NCI-H510A (cell line): ENCODE results near the gene ANKRD11.

Source experiments
- DNase-seq: peaks from one replicate; lab custom pipeline; 2025; lab: John Stamatoyannopoulos, UW

ANKRD11 gene

DNA sequence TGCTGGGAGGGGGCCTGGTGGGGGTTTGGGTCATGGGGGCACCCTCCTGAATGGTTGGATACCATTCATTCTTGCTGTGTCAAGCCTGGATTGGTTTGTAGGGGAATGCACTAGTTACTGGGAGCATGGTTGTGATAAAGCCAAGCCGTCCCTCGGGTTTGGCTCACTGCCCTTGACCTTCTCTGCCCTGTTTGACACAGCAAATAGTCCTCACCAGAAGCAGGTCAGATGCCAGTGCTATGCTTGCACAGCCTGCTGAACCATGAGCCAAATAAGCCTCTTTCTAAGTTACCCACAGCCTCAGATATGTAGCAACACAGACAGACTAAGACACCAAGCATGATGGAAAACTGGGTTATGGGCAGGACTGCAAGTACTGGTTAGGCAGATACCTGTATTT is 258.3 kb downstream of the ANKRD11 start:
- DNase-seq, result no peak

DNA sequence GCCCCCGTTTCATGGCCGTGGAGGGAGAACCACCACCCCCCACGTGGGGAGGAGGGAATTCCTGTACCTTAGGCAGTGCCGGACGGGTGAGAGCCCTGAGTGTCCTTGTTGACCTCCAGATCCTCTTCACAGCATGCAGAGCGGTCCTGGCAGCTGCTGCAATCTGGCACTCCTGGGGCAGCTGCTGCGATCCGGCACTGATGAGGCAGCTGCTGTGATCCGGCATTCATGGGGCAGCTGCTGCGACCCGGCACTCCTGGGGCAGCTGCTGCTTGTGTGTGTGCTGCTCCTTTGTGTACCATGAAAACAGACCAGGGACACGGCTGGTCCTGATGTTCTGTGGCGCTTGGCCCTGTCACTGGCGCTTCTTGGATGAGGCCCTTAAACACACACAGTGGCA is 260.1 kb downstream of the ANKRD11 start:
- no peak for DNase-seq

DNA sequence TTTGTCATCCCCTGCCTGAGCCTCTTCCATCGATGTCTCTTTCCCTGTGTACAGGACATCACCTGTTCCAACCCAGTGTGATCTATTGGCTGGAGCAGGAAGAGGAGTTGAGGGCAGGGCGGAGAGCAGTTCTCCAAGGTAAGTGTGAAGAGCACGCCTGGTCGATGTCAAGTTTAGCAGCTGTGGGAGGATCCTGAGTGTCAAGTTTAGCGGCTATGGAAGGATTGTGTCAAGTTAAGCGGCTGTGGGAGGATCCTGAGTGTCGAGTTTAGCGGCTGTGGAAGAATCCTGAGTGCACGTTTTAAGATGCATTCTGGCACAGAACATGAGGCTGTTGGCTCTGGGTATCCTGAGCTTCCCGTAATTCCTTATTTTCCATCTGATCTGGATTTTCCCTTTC is 265.7 kb downstream of the ANKRD11 start:
- DNase-seq, result no peak

DNA sequence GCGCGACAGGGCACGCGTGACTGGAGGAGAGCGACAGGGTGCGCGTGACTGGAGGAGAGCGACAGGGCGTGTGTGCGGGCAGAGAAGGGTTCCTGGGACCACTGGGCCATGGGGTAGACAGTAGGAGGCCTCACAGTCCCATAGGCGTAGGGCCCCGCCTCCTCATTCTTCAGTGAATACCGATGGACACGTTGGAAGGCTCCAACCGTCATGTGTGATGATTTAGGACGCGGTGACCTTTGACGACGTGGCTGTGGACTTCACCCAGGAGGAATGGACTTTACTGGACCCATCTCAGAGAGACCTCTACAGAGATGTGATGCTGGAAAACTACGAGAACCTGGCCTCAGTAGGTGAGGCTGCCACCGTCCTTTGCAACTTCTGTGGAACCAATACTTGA is 267.4 kb downstream of the ANKRD11 start:
- no peak for DNase-seq

DNA sequence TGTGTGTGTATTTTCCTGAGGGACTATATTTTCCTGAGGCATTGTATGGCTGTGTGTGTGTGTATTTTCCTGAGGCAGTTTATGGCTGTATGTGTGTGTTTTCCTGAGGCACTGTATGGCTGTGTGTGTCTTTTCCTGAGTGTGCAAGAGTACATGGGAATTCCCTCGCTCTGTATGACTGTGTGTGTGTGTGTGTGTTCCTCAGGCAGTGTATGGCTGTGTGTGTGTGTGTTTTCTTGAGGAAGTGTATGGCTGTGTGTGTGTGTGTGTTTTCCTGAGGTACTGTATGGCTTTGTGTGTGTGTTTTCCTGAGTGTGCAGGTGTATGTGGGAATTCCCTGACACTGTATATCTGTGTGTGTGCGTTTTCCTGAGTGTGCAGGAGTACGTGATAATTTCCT is 268.8 kb downstream of the ANKRD11 start:
- DNase-seq, result no peak

DNA sequence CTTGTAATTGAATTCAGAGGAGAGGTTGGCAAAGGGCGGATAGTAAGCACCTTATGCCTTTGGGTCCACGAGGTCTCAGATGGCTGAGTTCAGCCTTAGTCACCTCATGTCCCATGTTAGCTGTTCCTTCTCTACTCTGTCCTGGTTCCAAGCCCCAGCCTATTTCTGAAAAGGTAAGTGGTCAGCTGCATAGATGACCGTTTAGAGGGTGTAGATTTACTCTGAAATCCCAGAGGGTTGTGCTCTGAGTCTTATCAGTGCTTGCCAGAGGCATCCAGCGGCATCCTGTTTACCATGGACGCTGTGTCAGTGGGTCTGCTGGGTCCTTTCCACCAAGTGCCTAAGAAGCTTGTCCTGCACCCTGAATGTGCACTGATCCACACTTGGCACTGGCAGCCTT is 271.0 kb downstream of the ANKRD11 start:
- no peak for DNase-seq
